Right renal cortex interstitium (tissue), 3 donors: ENCODE data around the gene ADGB. TPM values are rescaled to one million over a fixed set of nuclear protein-coding genes. Genes with fewer than 3 reads are reported as not detected.
"Not testable (repeated sequence)": the region's sequence is repeated elsewhere in the genome, so short reads cannot be mapped to it uniquely, and the experiment has no call there.

ENCODE experiments used
- DNase-seq, 3 donors: peaks; one replicate each; pipeline ENCODE4 v3.0.0-alpha.2; 2013; ENCODE audit warnings: low read depth in 3 of 3, low spot score in 2 of 3
- polyA plus RNA-seq, 3 donors: library from polyadenylated mRNA; unstranded; fragments of 120-200 nt; gene quantifications; one replicate each; pipeline ENCODE4 v1.2.1, GENCODE V29; 2013; ENCODE audit not compliant: insufficient read length in 3 of 3

ADGB gene
- polyA plus RNA-seq, result under 1 TPM; 0.50 to 0.75 (median 0.67) TPM

DNA sequence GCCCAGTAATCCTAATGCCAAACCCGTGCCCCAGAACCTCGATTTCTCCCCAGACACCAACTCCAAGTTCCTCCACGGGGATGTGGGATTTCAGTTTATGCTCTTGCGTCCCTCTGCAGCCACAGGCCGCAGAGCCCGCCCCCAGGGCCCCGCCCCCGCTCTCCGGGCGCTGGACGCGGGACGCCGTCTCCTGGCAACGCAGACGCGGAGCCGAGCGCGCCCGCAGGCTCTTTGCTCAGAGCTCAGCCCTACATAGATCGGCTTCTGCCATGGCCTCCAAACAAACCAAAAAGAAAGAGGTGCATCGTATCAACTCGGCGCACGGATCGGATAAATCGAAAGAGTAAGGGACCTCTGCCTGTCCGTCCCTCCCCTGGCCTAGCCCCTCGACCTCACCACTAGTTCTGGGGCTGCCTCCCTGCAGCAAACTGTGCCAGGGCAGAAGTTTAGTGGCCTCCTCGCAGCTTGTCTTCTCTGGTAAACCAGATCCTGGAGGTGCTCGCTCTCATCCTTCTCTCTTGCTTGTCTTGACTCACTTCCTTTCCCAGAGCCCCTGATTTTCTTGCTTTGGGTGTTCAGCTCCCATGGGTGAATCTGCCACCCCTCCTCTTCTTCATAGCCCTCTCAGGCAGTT lies at the start of gene ADGB:
ADGB (plus strand) TSS at position 201 of the 634 bp plus-strand sequence; CDS start at position 270, 69 bp downstream.
- DNase-seq, result peak; percentile 23 to 45 (median 34)

DNA sequence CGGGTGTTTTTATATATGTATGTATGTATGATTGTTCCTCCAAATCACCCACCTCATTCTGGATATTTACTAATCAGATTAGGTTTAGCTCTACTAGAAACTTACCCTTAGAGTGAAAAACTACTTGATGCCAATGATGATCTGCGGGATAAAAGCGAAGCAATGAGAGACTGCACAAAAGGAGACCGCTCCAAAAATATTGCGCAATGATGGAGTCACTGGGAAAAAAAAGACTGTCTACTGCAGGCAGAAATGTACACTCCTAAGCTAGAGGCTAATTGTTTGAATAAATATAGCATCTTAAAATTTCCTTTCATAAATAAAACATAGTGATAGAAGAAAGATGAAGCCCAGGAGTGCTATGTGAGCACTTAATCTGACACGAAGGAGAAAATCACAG lies 47.9 kb upstream of the ADGB start:
- DNase-seq, result no peak

DNA sequence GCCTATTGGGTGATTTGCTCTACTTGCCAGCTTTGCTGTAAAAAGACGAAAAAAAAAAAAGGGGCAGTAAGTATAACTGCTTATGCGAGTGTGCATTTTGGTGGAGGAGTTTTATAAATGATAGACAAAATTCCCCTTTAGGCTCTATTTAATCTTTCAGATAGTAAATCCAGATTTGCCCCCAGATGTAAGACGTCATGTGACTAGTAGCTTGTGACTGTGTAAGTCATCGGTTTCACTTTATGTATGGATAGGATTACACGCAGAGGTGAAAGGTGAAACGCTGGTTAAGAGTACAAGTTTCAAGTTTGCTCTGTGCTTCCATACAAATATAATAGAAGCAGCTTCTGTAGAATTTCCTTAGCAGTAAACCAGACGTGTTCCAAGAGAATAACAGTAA lies 47.2 kb upstream of the ADGB start:
- DNase-seq, result no peak

DNA sequence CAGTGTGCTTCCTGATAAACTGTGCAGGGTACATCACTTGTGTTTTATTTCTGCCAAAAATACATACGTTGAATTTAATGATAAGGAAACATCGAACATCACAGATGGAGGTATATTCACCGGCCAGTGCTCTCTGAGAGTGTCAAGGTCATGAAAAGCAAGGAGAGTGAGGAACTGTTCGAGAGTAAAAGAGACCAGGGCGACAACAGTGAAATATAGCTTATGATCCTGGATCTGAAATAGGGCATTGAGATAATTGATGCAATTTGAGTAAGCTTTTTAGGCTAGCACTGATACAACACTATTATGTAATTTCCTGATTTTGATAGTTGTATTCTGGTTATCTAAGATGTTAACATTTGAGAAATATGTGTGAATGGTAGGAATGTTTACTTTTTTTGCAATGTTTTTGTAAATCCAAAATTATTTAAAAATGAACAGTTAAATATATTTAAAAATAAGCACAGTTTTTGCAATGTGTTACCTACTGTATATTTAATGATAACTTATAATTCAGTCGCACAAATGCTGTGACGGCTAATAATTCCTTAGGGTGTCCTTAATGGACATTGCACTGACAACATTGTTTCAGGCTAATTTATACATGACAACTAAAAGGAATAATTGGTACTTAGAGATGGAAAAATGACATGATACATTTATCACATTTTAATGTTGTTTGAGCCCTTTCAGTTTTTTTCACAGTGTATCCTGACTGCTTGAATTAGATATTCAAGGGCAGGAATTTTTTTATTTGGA lies 45.2 kb upstream of the ADGB start:
- no peak for DNase-seq

DNA sequence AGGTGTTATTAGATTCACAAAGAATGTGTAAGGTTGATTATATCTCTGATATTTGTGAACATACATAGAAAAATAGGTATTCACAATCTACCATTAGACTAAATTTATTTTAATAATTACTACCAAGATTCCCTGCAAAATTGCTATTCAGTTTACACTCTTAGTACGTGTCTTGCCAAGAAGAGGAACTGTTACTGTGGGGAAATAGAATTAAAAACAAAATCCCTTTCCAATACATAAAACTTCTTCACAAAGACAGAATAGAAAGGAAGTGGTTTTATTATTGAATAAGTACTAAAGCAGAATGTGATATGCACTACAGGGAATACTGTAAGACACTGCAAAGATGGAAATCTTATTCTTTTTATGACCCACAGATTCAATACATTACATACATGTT lies 38.2 kb upstream of the ADGB start:
- no peak for DNase-seq

DNA sequence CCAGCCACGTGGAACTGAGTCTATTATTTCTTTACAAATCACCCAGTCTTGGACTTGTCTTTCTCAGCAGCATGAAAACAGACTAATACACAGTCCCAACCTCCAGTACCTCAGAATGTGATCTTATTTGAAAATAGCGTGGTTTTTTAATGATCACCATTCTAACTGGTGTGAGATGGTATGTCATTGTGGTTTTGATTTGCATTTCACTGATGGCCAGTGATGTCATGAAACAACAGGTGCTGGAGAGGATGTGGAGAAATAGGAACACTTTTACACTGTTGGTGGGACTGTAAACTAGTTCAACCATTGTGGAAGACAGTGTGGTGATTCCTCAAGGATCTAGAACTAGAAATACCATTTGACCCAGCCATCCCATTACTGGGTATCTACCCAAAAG lies 32.1 kb upstream of the ADGB start:
- not testable (repeated sequence) for DNase-seq

DNA sequence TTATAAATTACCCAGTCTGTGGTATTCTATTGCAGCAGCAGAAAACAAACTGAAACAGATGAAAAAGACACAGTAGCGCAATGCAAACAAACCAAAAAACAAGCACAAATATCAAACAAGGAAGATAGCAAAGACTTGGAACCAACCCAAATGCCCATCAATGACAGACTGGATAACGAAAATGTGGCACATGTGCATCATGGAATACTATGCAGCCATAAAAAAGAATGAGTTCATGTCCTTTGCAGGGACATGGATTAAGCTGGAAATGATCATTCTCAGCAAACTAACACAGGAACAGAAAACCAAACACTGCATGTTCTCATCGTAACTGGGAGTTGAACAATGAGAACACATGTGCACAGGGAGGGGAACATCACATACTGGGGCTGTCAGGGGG lies 30.2 kb upstream of the ADGB start:
- DNase-seq, result not testable (repeated sequence)

DNA sequence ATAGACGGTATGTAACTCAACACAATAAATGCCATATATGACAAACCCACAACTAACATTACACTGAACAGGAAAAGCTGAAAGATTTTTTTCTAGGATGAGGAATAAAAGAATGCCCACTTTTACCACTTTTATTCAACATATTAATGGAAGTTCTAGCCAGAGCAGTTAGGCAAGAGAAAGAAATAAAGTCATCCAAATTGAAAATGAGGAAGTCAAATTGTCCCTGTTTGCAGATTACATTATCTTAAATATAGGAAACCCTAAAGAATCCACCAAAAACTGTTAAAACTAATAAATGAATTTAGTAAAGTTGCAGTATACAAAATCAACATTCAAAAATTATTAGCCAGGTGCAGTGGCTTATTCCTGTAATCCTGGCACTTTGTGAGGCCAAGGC lies 24.6 kb upstream of the ADGB start:
- no peak for DNase-seq

DNA sequence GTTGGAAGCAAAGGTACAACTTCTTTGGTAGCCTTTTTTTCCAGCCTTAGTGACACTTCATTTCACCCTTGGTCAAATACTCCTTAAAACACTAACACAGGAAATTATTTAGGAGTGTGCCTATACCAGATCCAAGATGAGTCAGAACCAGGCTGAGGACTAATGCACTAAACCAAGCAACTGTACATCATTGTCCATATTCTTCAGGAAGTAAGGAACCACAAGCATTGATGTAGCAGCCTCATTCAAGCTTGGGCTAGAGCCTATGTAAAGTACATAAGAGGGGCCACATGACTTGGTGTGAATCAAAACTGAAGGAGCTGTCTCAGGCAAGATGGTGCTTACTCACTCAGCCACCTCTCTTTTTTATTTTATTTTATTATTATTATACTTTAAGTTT lies 20.7 kb upstream of the ADGB start:
- DNase-seq, result no peak

DNA sequence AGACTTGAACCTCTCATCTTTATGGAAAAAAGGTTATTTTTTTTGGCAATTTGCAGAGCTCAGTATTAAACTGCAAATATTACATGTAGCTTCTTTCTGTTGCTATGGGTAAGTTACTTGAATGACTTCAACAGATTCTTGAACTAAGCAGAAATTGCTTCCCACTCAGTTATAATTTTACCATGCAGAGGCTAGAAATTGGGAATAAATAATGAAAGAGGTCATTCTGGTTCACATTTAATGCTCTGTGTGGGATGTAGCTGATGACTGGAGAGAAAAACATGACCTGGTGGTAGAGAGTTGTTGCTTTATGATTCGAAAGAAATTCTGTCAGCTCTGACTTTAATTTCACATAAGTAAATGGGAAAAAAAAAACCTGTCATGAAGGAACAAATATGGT lies 16.8 kb upstream of the ADGB start:
- DNase-seq, result no peak

DNA sequence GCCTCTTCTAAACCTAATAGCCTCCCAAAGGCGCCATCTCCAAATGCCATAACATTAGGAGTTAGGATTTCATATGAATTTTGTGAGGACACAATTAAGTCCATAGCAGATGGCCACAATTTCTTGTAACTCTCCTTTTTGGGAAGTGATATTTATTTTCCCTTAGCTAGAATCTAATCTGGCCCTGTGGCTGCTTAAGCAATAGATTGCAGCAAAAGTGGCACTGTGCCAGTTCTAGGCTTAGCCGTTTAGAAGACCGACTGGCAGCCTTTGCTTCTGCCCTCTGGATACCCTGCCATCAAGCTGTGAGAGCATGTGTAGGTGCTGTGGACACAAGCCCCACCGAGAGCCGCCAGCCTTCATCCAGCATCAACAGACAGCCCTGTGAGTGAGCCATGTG lies 15.9 kb upstream of the ADGB start:
- no peak for DNase-seq

DNA sequence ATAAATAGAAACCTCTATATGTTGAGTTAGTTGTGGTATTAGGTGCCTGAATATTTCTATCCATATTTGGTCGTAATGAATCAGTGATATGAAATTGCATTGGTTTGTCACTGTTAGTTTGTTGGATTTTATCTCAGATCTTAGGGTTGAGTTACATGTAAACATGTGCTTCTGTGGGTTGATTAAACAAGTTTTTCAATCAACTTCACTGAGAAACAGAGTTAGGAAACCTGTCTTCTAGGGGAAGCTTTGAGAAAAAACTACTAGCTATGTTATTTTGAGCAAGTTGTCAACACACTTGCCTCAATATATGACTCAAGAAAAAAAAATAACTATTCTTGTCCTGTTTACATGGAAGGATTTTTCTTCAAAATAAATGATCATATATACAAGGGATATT lies 14.8 kb upstream of the ADGB start:
- no peak for DNase-seq

DNA sequence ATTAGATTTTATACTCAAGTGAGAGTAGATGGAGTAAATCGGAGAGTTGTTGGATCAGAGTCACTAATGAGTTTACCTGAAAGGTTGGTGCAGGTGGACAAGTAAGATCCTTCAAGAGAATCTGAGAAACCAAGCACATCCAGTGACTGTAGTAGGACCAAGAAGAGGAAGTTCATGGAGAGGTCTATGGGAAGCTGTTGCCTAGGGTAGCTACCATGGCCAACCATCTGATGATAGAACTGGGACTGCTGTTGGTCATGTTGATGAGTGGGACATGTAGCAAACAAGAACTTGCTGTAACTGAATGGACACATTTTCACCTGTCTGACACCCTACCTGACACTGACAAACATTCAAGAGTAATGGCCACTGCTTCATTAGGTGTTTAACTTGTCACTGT lies 11.3 kb upstream of the ADGB start:
- DNase-seq, result no peak

DNA sequence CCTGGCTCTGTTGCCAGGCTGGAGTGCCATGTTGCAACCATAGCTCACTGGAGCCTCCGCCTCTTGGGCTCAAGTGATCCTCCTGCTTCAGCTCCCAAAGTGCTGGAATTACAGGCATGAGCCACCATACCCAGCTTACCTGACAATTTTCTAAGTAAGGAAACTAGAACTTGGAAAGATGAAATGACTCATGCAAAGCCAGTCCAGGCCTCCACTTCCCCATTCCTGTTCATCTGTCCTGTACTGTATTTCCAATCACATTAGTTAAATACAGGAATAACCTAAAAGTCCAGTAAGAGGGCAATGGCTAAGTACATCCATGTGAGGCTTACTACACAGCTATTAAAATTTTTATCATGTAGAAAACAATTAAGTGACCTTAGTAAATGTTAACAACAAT lies 8.3 kb upstream of the ADGB start:
- DNase-seq, result no peak

DNA sequence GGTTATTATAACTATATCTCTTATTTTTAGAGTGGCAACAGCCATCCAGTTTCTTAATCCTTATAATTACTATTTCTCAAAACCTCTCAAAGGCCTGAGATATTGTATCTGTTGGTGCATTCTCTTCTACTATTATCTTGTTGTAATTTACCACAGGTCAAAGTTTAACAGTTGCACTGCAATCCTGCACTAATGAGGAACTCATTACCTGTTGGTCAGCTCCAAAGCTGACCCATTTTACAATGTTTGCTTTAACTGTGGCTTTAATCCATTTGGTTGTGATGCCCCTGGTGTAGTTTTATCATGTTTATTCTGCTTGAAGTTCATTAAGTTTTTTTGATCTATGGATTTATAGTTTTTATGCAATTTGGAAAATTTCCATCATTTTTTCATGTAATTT lies 6.3 kb upstream of the ADGB start:
- DNase-seq, result no peak

DNA sequence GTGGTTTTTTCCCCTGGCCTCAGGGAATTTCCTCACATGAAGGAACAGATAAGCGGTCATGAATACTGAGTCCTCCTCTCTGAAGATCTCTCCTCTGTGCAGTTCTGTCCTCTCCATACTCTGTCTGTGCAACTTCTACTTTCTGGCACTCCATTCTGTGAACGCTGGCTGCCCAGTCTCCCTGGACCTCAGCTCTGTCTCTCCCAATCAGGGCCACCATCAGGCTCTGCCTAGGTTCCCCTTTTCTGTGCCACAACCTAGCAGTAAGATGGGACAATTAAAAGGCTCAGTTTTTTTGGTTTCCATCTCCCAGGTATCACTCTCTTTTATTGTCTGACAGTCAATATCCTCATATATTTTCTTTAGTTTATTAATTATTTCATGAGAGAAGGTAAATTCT lies 4.8 kb upstream of the ADGB start:
- no peak for DNase-seq

DNA sequence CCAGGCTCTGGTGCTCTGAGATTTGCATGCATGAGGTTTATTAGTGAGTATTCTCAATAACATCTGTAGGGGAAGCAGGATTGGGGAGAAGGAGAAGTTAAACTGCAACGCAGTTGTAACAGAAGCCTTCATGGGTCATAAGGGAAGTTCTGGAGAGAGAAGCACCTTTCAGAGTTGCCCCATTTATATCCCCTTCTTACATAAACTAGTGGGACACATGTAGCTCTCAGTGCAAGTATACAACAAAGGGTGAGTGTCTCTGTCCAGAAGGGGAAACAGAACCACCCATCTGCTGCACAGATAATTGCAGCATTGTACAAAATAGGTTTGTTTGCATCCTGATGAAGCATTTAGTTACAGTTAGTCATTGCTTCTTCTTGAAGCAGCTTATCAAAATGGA lies 4.3 kb upstream of the ADGB start:
- no peak for DNase-seq

DNA sequence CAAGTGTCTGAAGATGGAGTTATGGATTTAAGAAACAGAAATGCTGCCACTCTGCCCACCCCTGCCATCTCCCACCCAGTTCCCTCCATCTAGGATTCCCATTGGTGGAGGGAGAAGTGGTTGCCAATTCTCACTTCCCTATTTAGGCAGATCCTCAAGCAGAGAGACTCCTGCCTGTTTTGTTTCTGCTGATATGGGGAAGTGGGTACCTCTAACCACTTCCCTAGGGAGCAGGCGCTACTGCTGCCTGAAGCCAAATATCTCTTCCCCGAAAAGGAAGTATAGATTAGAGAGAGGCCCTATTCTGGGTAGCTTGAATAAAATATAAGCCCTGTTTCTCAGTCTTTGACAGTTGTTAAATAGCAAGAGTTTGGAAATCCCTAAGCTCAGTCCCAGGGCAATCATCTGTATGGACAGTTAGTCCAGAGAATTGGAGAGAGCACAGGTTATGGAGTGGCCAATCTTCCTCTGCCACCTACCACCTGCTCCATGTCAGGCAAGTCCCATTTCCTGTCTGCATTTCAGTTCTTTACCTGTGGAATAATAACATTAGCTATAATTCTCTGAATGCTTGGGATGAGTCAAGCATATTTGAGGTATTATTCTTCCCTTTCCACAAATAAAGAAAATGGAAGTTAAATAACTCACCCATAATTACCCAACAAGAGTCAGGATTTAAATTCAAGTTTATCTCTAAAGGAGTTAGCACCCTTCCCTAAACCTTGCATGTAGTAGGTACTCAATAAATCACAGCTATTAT lies 2.6 kb upstream of the ADGB start:
- DNase-seq, result no peak

DNA sequence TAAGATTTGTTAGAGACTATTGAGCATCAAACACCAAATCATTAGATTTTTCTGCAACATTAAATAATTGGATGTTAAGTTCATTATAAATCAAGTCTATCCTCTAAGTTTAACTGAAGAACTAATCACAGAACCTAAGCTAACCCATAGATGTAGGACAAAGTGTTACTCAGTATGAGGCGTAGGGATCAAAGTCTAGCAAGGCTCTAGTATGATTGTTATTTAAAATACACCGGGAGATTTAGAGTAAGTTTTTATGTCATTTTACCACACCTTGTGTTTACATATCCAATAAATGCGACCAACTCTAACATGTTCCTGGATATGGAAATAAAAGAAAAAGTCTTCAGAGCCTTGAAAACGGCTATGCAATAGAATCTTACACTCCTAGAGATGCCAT lies 2.6 kb downstream of the ADGB start:
- DNase-seq, result no peak

DNA sequence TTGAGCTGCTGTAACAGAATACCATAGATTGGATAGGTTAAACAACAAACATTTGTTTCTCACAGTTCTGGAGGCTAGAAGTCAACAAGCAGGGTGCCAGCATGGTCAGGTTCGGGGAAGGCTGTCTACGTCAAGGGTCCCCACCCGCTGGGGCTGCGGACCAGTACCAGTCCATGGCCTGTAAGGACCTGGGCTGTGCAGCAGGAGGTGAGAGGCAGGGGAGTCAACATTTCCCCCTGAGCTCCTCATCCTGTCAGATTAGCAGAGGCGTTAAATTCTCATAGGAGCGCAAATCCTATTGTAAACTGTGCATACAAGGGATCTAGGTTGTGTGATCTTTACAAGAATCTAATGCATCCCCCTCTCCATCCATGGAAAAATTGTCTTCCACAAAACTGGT lies 3.8 kb downstream of the ADGB start:
- no peak for DNase-seq

DNA sequence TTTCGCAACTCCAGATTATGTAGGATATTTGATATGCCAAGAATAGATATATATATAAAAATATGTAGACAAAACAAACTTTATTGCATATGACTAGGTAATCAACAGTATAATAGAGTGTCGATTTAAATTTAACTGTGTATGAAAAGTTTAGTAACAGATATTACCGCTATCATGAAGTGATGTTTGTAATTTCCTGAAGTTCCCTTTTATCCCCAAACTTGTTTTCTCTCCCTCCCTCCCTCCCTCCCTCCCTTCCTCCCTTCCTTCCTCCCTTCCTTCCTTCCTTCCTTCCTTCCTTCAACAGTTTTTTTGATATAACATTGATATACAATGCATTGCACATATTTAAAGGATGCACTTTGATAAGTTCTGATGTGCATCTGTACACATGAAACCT lies 15.2 kb downstream of the ADGB start:
- no peak for DNase-seq

DNA sequence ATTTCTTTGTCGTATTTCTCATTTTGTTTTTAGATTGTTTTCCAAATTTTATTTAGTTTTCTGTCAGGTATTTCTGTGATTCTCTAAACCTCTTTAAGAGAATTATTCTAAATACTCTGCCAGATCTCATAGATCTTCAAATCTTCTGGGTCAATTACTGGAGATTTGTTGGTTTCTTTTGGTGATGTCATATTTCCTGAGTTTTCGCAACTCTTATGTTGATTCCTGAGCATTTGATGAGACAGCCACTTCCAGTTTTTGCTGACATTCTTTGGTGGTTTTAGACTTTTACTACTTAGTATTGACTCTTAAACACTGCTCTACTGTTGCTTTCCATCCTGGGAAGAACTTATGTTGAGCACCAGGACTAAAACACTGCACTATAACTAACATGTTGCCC lies 21.9 kb downstream of the ADGB start:
- DNase-seq, result no peak
